Peyer's patch (tissue), 4 donors: Measurements from ENCODE around the gene TANGO2. TPM values are rescaled to one million over a fixed set of nuclear protein-coding genes. Genes with fewer than 3 reads are reported as not detected.

Source experiments
- DNase-seq, 3 donors: peaks; one replicate each; pipeline ENCODE4 v3.0.0-alpha.2; 2017 to 2019
- H3K27ac ChIP-seq, 4 donors: fragments of 200-600 bp; sonication (generic); one replicate each; pipeline ENCODE4 v1.5.1; 2016 to 2019
- H3K27me3 ChIP-seq, 2 donors: fragments of 200-600 bp; sonication (generic); one replicate each; pipeline ENCODE4 v1.5.1; 2019
- H3K36me3 ChIP-seq, 3 donors: fragments of 200-600 bp; sonication (generic); one replicate each; pipeline ENCODE4 v1.5.1; 2016 to 2019
- H3K4me1 ChIP-seq, 4 donors: fragments of 200-600 bp; sonication (generic); one replicate each; pipeline ENCODE4 v1.5.1; 2016 to 2019
- H3K4me3 ChIP-seq, 4 donors: fragments of 200-600 bp; sonication (generic); 1 replicate in 3 of 4; 2 replicates in 1 of 4; pipeline ENCODE4 v1.5.1; 2016 to 2019; ENCODE audit warnings: mild to moderate bottlenecking in 1 of 4
- H3K9me3 ChIP-seq, 4 donors: fragments of 200-600 bp; sonication (generic); one replicate each; pipeline ENCODE4 v1.5.1; 2016 to 2019; ENCODE audit warnings: mild to moderate bottlenecking in 1 of 4
- CTCF ChIP-seq, 6 experiments: fragments of 450-650 bp in 4 of 6; fragments of 200-600 bp in 2 of 6; sonication (generic) in 1 of 6; IDR thresholded peaks; one replicate each; pipeline ENCODE4 v1.5.1; 2017 to 2019; ENCODE audit warnings: antibody characterized with exemption in 6 of 6, mild to moderate bottlenecking in 3 of 6, moderate library complexity in 1 of 6
- POLR2A ChIP-seq, 2 donors: fragments of 450-650 bp; IDR thresholded peaks; one replicate each; pipeline ENCODE4 v1.5.1; 2017; ENCODE audit warnings: antibody characterized with exemption in 2 of 2, mild to moderate bottlenecking in 2 of 2, moderate library complexity in 2 of 2
- total RNA-seq, 4 donors: library from RNA; depleted of rRNA; stranded (reverse); fragments of >200 nt; gene quantifications; one replicate each; pipeline ENCODE4 v1.1.0, GENCODE V29; 2016

The TANGO2 gene
- total RNA-seq, 4 donors from 2014 or later = 27.2 to 45.4 (median 41.0) TPM

- DNase-seq = no peak
- TF ChIP-seq POLR2A (IDR thresholded peaks at IDR 0.05) (no peak), CTCF (IDR thresholded peaks at IDR 0.05) (no peak)
- H3K27ac ChIP-seq = no peak overlapping the region
- no peaks in the 10 kb centered on the region for H3K27me3 ChIP-seq
- no peak overlapping the region for H3K4me3 ChIP-seq
- H3K4me1 ChIP-seq = peaks cover 0 to 4% (median under 1%) of the 10 kb centered on the region in 4 donors
- peaks cover 0 to 27% (median 0%) of the 10 kb centered on the region in 3 donors for H3K36me3 ChIP-seq
- H3K9me3 ChIP-seq = no peaks in the 10 kb centered on the region
These were observed 15.9 kb downstream of the TANGO2 start for GRCh38 chr22:20036535-20037392.

GRCh38 chr22:20037419-20037818 is 16.5 kb downstream of the TANGO2 start:
- Histone ChIP-seq H3K9me3 (no peaks in the 10 kb centered on the region), H3K36me3 (peaks cover 0 to 27% (median 0%) of the 10 kb centered on the region in 3 donors), H3K27me3 (no peaks in the 10 kb centered on the region), H3K4me1 (peaks cover 0 to 4% (median 0%) of the 10 kb centered on the region in 4 donors), H3K4me3 (no peak overlapping the region), H3K27ac (no peak overlapping the region)
- no peak for DNase-seq
- TF ChIP-seq POLR2A (IDR thresholded peaks at IDR 0.05) (no peak), CTCF (IDR thresholded peaks at IDR 0.05) (no peak)

- Histone ChIP-seq H3K9me3 (no peaks in the 10 kb centered on the region), H3K4me3 (no peak overlapping the region), H3K27ac (no peak overlapping the region), H3K36me3 (peaks cover 0 to 35% (median 0%) of the 10 kb centered on the region in 3 donors), H3K4me1 (no peaks in the 10 kb centered on the region), H3K27me3 (no peaks in the 10 kb centered on the region)
- no peak for DNase-seq
- TF ChIP-seq CTCF (IDR thresholded peaks at IDR 0.05) (no peak), POLR2A (IDR thresholded peaks at IDR 0.05) (no peak)
These were observed 17.7 kb downstream of the TANGO2 start for GRCh38 chr22:20038574-20038973.

GRCh38 chr22:20039683-20040325 is 18.9 kb downstream of the TANGO2 start:
- no peak for TF ChIP-seq POLR2A (IDR thresholded peaks at IDR 0.05)
- no peaks in the 10 kb centered on the region for H3K27me3 ChIP-seq
- H3K9me3 ChIP-seq = no peaks in the 10 kb centered on the region
- no peak for DNase-seq
- peaks cover 0 to 47% (median 0%) of the 10 kb centered on the region in 3 donors for H3K36me3 ChIP-seq
- no peaks in the 10 kb centered on the region for H3K4me1 ChIP-seq
- H3K27ac ChIP-seq = no peak overlapping the region
- H3K4me3 ChIP-seq = no peak overlapping the region

GRCh38 chr22:20040327-20041200 is 19.7 kb downstream of the TANGO2 start:
- H3K9me3 ChIP-seq = no peaks in the 10 kb centered on the region
- TF ChIP-seq POLR2A (IDR thresholded peaks at IDR 0.05) = no peak
- TF ChIP-seq CTCF (IDR thresholded peaks at IDR 0.05) = no peak
- DNase-seq = no peak
- H3K4me3 ChIP-seq = no peak overlapping the region
- no peaks in the 10 kb centered on the region for H3K27me3 ChIP-seq
- H3K4me1 ChIP-seq = no peaks in the 10 kb centered on the region
- no peak overlapping the region for H3K27ac ChIP-seq
- H3K36me3 ChIP-seq = peaks cover 0 to 49% (median 0%) of the 10 kb centered on the region in 3 donors
